NCI-H2171 (cell line): ENCODE data around the gene AOC1.
"Not testable (repeated sequence)": the region's sequence is repeated elsewhere in the genome, so short reads cannot be mapped to it uniquely, and the experiment has no call there.

ENCODE experiments used
- DNase-seq: peaks from one replicate; lab custom pipeline; 2025; lab: John Stamatoyannopoulos, UW

The AOC1 gene

DNA sequence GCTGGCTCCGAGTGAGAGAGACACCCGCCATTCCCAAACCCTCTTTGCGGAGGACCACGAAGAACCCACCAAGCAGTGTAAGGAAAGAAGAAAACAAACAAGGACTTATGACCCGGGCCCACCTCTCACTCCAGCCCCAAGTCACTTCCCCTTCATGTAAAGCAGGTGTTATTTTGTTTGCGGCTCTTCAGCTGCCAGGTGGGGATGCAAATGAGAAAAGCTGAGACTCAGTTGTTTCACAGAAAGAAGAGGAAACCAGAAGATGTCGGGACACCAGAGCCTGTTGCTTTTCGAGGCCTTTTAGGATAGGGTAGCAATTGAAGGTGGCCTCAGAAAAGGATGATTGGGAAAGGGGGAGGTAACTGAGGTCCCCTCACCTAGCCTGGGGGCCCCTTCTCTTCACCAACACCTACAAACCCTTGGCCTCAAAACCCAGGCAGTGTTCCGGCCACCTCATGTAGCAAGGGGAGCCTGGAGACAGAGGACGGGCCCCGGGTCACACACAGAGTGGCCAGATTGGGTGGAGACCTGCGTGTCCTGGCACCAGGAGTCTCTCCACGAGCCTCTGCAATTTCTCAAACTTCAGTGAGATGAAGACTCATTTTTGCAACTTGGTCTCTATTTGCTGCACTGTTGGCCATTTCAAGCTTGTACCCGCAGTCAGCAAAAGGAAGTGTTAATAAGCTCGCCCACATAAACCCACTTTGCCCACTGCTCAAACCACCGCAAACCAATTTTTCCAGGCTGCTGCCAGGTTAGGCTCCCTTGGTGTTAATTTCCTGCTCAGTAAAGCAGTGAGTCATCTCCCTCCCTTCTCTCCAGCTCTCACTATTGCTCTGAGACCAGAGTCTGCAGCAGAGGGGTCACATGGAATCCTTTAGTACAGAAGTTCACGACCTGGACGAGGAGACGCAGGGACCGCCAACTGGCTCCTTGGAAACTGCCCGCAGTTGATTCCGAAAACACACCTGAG is 45.5 kb downstream of the AOC1 start:
- DNase-seq = no peak

DNA sequence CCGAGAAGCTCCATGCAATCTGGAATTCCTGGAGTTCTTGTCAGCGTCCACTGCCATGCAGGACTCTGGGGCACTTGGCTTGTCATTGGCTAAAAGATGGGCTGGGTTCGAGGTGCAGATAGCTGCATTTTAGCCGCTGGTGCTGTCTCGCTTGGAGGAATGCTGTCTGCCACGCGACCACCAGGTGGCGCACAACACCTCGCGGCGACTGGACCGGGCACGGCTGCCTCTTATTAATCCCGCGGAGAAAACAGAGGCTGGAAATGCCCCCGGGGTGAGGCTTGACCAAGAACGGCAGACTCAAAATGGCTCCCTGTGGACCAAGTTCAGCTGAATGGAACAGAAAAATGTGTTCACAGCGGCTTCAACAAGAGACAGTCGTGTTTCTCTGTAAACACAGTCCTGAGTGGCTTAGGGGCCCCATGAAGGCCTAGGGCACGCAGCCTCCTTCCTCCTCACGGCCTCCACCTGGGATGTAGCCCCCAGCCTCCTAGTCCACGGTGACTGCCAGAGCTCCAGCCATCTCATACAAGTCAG is 46.2 kb downstream of the AOC1 start:
- DNase-seq = peak; percentile 35

DNA sequence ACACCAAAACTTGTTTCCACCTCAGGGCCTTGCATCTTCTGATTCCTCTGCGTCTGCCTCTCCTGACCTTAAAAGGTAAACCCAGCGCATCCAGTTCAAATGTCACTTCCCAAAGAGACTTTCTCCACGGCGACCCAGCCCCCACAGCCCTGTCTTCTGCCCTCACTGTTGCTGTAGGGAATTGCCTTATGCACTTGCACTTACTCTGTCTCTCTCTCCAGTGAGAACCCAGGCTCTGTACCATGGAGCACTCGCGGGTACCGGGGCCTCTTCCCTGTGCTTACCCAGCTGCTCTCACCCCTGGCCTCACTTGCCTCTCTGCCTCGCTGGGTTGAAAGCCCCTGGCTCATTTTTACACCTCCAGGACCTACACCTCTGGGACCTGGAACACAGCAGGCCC is 48.4 kb downstream of the AOC1 start:
- no peak for DNase-seq

DNA sequence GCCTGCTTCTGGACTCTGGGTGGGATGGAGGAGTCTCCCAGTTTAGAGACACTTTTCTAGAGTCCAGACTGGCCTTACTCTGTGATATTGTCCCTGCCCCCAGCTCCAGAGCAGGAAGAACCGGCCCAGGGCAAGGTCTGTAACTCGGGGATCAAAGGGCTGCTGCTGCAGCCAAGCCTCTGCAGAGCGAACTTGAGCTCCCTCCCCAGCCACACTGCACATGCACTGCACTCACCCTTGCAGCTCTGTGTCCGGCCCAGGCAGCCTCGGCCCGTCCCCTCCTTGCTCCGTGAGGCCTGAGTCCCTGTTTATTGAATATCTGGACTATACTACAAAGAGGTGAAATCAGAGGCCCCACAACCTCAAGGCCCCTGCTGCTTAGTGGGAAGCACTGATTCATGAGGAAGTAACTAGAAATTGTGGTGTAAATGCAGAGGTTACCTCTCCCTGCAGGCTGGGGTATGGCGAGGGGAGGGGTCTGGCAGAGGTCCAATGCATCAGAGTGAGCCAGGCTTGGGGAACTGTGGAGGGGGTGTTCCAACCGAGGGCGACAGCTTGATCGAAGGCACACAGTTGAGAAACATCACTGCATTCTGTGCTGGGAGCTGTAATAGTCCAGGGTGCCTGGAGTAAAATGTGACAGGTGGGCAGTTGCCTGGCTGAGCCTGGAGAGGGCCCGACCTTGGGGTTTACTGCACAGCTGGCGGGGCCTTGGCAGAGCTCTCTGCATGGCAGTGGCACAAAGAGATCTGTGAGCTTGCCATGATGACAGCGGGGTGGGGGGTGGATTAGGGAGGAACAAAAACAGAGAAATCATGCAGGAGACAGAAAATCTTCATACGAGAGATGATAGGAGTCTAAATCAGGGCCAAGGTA is 49.1 kb downstream of the AOC1 start:
- peak; percentile 78 for DNase-seq

DNA sequence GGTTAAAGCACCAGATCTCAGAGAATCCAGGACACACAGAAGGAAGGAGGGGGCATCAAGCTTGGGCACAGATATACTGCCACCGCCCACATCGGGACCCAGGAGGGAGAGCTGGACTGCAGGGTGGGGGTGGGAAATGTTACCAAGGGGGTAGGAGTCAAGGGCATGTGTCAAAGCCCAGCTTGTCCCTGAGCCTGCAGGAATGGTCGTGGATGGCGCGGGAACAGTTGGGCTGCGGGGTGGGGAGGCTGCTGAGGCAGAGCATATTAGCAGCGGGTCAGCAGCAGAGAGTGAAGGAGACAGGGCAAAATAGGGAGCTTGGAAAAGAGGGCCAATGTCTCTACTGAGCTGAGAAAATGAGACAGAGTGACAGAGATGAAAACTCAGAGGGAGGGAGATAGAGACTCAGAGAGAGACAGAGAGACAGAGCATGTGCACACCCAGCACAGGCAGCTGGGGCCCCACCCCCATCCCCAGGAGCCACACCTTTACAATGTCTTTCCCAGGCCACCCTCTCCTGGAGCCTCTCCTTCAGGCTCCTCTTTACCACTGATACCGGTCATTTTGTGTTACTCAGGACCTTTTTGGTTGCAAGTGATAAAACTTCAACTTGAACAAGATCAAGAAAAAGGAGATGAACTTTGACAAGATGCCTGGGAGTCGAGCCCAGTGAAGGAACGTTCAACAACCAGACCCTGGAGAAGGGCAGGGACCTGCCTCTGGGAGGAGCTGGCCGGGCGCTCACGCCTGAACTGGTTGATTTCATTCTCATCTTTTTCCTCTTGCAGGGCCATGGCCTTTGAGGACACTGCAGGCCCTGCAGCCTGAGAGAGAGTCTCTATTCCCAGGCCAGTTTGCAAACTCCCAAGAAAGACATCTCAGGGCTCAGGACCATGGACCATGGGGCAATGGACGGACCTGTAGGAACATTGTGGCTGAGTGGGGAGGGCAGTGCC is 50.0 kb downstream of the AOC1 start:
- DNase-seq = no peak

DNA sequence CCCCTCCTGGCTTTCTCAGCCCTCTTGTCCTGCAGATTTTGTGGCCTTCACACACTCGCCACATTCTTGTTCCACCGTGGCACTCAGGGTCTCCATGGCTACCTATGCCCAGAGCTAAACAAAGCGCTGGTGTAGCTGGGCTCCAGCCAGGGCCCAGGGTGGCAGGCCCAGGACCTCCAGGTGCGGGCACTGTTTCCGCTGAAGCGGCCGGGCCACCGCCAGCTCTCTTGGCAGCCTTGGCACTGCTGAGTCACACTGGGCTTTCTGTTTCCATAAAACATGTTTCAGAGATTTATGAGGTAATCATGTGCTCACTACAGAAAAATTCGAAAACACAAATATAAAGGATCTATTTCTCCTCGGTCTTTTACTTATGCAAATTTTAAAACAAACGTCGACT is 51.3 kb downstream of the AOC1 start:
- DNase-seq = no peak

DNA sequence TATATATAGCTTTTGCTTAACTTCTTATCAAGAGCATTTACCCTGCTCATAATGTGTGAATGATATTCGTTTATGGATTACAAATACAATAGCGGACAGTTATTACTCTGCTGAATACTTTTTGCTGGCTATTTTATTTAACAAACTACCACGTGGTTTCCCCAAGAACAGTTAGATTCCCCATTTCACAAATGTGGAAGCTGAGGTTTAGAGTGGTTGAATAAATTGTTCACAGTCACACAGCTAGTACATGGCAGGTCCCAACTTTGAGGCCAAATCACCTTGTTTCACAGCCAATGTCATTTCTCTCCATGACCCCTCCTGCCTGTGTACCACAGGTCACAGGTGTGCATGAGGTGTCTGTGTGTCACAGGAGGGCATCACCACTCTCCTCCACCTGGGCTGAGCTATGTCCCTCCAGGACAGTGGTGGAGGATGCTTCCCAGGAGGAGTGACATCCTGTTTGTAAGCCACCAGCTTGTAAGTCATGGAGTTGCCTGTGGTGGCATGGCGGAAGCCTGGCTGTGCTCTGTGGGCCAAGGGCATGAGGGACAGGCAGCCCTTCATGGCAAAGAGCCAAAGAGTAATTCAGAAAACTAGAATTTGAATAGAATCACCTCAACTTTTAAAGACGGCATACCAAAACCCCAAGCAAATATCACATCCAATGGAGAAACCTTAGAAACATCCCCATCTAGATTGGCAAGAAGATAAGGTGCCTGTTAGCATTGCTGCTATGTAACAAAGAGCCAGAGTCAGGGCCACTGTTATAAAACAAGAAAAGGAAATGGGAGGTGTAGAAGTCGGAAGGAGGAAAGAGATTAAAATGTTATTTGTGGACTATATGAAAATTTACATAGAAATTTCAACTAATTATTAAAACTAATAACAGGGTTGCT is 51.9 kb downstream of the AOC1 start:
- DNase-seq = no peak

DNA sequence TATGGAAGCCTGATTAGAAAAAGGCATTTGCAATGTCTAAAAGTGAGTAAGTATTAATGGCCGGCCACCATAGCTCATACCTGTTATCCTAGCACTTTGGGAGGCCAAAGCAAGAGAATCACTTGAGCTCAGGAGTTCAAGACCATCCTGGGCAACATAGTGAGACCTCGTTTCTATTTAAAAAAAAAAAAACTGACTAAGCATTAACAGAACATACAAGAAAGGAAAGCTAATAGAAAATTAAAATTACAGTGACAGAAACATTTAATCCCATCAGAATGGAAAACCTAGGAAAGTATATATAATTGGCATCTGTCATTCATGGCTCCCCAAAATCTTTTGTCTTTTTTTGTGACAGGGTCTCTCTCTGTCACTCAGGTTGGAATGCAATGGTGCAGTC is 55.9 kb downstream of the AOC1 start:
- DNase-seq = no peak

DNA sequence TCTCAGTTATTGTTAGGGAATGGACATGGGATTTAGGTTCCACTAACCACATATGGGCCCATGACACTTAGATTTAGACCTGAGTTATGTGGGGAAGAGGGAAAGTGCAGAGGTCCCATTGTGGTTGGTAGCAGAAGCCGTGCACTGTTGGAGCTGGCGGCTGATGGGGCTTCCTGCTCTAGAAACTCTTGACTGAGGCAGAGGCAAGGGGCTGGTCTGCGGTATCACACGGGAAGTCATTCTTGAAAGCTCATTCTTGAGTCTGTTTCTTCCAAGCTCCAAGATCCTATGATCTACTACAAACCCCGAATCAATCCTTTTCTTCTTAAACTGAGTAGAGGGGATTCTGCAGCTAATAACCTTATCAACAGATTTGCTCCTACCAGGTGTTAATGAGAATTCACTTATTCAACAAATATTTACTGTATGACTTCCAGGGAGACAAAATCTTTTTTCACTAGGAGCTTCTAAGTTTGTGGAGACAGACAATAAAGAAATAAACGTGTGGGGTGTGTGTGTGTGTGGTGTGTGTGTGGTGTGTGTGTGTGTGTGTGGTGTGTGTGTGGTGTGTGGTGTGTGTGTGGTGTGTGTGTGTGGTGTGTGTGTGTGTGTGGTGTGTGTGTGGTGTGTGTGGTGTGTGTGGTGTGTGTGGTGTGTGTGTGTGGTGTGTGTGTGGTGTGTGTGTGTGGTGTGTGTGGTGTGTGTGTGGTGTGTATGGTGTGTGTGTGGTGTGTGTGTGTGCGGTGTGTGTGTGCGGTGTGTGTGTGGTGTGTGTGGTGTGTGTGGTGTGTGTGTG is 57.1 kb downstream of the AOC1 start:
- no peak for DNase-seq

DNA sequence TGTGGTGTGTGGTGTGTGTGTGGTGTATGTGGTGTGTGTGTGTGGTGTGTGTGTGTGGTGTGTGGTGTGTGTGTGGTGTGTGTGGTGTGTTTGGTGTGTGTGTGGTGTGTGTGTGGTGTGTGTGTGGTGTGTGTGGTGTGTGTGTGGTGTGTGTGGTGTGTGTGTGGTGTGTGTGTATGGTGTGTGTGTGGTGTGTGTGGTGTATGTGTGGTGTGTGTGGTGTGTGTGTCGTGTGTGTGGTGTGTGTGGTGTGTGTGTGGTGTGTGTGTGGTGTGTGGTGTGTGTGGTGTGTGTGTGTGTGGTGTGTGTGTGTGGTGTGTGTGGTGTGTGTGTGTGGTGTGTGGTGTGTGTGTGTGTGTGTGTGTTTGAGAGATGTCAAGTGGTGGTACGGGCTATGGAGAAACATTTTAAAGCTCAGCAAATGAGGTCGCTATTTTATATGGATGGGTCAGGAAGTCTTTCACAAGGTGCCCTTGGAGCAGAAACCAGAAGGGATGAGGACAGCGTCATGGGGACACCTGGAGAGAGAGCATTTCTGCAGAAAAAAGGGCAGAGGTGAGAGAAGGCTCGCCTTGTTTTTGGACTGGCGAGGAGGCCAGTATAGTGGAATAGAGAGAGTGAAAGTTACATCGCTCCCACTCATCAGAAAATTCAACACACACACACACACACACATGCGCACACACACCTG is 58.1 kb downstream of the AOC1 start:
- DNase-seq = not testable (repeated sequence)

DNA sequence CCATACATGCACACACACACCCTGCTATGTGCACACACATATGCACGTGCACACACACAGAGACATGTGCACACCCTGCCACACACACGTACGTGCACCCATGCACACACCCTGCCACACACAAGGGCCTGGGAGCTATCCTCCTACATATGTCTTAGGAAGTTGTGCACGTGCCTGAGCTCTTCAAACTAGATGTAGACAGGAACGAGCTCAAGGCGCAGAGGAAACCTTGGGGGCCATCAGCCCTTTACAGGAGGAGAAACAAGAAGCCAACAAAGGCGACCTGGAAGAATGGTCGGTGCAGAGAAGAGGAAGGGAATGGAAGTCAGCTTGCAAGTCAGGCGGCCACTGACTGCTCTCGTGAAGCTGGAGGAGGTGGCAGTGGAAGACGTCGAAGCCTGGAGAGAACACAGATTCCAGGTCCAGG is 58.7 kb downstream of the AOC1 start:
- no peak for DNase-seq
